Uterus (tissue), 4 donors: ENCODE measurements around the gene EXOSC5. TPM values are rescaled to one million over a fixed set of nuclear protein-coding genes. Genes with fewer than 3 reads are reported as not detected.

Experiments
- DNase-seq, 2 donors: peaks; one replicate each; pipeline ENCODE4 v3.0.0-alpha.2; 2019 to 2020
- H3K27ac ChIP-seq, 2 donors: fragments of 200-600 bp; sonication (generic); 1 replicate in 1 of 2; 2 replicates in 1 of 2; pipeline ENCODE4 v1.5.1; 2016 to 2018
- H3K27me3 ChIP-seq, 2 donors: fragments of 200-600 bp; sonication (generic); one replicate each; pipeline ENCODE4 v1.5.1; 2018 to 2019; ENCODE audit warnings: control low read depth in 1 of 2
- H3K36me3 ChIP-seq, 2 donors: fragments of 200-600 bp; sonication (generic); one replicate each; pipeline ENCODE4 v1.5.1; 2019; ENCODE audit warnings: control low read depth in 1 of 2
- H3K4me1 ChIP-seq, 2 donors: fragments of 200-600 bp; sonication (generic); one replicate each; pipeline ENCODE4 v1.5.1; 2018 to 2019; ENCODE audit warnings: control low read depth in 1 of 2
- H3K4me3 ChIP-seq, 2 donors: fragments of 200-600 bp; sonication (generic); 1 replicate in 1 of 2; 2 replicates in 1 of 2; pipeline ENCODE4 v1.5.1; 2018 to 2019; ENCODE audit warnings: mild to moderate bottlenecking in 1 of 2
- H3K9me3 ChIP-seq, 2 donors: fragments of 200-600 bp; sonication (generic); one replicate each; pipeline ENCODE4 v1.5.1; 2019; ENCODE audit warnings: control low read depth in 1 of 2
- POLR2A ChIP-seq, 2 donors: fragments of 450-650 bp; IDR thresholded peaks; one replicate each; pipeline ENCODE4 v1.6.1; 2016; ENCODE audit warnings: antibody characterized with exemption in 2 of 2, mild to moderate bottlenecking in 1 of 2, moderate library complexity in 1 of 2
- intact Hi-C: fragments of 100-400 bp; cut with DNase I; formaldehyde crosslinking; loops from one replicate; pipeline ENCODE4 v1.15.1; 2023; ENCODE audit warnings: low total_unique reads
- total RNA-seq, 4 donors: library from RNA; depleted of rRNA in 3 of 4; stranded (reverse); fragments of >200 nt in 3 of 4; gene quantifications; one replicate each; pipeline versions ENCODE4 v1.1.0 to v1.2.4, GENCODE V29; 2014 to 2023
- TF ChIP-seq, protein P1 (sequence below), 4 experiments: fragments of 200-600 bp in 2 of 4; fragments of 450-650 bp in 2 of 4; sonication (generic) in 2 of 4; IDR thresholded peaks; one replicate each; pipeline ENCODE4 v1.5.1; 2016 to 2019; ENCODE audit warnings: antibody characterized with exemption in 4 of 4, mild to moderate bottlenecking in 2 of 4, moderate library complexity in 1 of 4
- donor health status: DM: yes; HTN: yes; CAD: no.

EXOSC5 gene
- total RNA-seq, 4 donors from 2014 or later: 1.5 to 11.4 (median 4.5) TPM

DNA sequence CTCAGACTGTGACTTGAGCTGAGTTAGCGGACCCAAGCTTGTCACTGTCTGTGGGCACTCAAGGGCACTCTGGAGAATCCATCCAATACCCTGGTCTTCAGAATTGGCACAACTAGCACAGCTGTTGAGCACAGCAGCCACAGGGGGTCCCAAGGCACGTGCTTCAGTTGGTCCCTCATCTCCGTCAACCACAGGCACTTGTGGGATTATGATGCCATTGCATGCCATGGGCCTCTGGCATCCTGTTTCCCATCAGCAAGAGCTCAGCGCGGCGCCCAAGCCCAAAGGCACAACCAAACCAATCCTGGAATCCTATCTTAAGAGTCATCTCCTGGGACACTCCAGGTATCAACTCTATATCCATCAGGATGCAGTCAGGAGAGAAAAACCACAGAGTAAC is 33.8 kb upstream of the EXOSC5 start:
- Histone ChIP-seq H3K4me3 (no peak overlapping the region), H3K36me3 (no peaks in the 10 kb centered on the region), H3K27me3 (no peaks in the 10 kb centered on the region), H3K27ac (no peak overlapping the region), H3K9me3 (no peaks in the 10 kb centered on the region), H3K4me1 (peaks cover 4 to 9% of the 10 kb centered on the region in 2 donors)
- TF ChIP-seq, protein P1, sequence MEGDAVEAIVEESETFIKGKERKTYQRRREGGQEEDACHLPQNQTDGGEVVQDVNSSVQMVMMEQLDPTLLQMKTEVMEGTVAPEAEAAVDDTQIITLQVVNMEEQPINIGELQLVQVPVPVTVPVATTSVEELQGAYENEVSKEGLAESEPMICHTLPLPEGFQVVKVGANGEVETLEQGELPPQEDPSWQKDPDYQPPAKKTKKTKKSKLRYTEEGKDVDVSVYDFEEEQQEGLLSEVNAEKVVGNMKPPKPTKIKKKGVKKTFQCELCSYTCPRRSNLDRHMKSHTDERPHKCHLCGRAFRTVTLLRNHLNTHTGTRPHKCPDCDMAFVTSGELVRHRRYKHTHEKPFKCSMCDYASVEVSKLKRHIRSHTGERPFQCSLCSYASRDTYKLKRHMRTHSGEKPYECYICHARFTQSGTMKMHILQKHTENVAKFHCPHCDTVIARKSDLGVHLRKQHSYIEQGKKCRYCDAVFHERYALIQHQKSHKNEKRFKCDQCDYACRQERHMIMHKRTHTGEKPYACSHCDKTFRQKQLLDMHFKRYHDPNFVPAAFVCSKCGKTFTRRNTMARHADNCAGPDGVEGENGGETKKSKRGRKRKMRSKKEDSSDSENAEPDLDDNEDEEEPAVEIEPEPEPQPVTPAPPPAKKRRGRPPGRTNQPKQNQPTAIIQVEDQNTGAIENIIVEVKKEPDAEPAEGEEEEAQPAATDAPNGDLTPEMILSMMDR (IDR thresholded peaks at IDR 0.05): no peak
- no peak for TF ChIP-seq POLR2A (IDR thresholded peaks at IDR 0.05)
- DNase-seq: no peak
- intact Hi-C loops: no loop called here

DNA sequence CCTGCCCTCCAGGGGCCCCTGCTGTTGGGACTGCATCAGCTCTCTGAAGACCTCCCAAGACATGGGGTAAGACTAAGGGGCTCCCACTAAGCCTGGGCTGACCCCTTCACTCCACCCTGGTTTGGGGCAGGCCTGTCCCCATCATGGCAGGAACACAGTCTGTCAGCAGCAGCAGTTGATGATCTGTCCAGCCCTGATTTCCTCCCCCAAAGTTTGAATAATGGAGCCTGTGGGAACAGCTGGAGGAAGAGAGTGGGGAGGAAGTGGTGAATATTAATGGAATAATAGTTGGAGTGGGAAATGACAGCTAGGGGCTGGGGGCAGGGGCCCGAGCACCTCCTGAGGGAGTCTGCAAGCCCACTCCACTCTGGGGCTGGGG is 31.3 kb upstream of the EXOSC5 start:
- DNase-seq: no peak
- H3K36me3 ChIP-seq: no peaks in the 10 kb centered on the region
- H3K4me1 ChIP-seq: peaks cover 4 to 9% of the 10 kb centered on the region in 2 donors
- H3K4me3 ChIP-seq: peak overlapping the region in 1 of 2 donors; percentile 42
- no peaks in the 10 kb centered on the region for H3K27me3 ChIP-seq
- peak overlapping the region; percentile 86 to 87 for H3K27ac ChIP-seq
- no peaks in the 10 kb centered on the region for H3K9me3 ChIP-seq
- TF ChIP-seq, protein P1 (IDR thresholded peaks at IDR 0.05): no peak
- intact Hi-C loops: no loop called here

DNA sequence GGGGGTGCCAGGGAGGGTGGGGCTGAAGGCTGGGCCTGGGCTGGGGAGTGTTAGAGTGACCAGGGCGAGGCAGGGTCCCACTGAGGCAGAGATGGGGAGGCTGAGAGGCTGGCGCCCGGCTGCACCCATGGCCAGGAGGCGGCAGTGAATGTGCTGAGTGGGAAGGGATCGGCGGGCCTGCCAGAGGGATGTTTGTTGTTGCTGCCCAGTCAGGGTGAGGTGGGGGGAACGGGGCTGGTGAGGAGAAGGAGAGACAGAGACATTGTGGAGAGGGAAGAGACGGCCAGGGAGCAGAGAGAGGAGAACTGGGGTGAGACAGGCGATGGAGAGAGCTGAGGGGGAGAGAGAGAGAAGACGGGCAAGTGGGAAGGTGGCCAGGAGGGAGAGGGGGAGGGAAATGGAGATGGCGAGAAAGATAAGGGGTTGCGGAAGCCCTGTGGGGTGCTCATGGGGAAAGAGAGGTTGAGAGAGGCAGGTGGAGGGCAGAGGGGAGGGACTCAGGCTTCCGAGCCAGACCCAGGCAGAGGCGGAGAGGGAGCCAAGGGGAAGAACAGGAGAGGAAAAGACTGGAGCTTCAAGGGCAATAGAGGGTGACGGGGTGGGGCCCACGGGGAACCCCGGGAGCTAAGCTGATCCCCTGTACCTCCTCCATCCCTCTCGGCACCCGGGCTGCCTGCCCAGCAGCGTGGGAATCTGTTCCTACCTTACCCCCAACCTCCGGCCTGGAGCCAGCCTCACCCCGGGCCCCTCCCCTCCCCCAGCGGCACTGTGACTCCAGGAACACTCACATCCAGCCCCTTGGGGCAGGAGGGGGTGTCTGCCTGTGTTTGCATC is 30.7 kb upstream of the EXOSC5 start:
- Histone ChIP-seq H3K27me3 (no peaks in the 10 kb centered on the region), H3K4me1 (peaks cover 4 to 9% of the 10 kb centered on the region in 2 donors)
- peak; percentile 32 to 54 for DNase-seq

DNA sequence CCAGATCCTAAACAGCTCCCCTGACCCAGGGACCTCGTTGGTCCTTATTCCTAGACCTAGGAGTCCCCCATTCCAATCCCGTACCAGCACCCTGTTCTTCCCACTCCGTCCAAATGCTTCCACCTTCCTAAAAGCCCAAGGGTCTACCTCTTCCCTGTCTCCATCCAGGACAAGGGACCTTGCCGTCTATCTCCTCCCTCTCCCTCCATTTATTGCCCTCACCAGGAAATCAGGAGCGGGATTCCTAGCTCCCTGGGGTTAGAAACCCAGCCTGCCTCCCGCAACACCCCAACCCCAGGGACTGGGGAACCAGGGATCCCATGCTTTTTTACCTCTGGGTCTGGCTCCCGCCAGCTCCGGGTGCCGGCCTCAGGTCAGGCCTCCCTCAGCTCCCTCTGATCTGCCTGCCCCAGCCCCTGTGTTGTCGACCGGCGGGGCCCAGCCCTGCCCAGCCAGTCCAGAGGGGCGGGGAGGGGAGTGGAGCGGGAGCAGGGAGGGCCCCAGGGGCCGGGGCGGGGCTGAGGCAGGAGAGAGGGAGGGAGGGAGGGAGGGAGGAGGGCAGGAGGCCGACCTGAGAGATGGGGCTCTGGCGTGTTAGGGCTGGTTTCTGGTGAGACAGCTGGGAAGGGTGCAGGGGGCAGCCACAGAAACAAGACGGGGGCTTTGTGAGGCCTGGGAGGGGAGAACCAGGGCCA is 29.9 kb upstream of the EXOSC5 start, which contains the start of gene B3GNT8:
Gene B3GNT8 (minus strand): TSS at position 423 of the 695 bp plus-strand sequence. CDS start 596 bp downstream, outside the sequence.
- H3K36me3 ChIP-seq: no peaks in the 10 kb centered on the region

More for the DNA sequence above, 30.7 kb upstream of the EXOSC5 start:
- TF ChIP-seq, protein P1 (IDR thresholded peaks at IDR 0.05): no peak
- no peak for TF ChIP-seq POLR2A (IDR thresholded peaks at IDR 0.05)
- Histone ChIP-seq H3K27ac (peak overlapping the region; percentile 86 to 87), H3K36me3 (no peaks in the 10 kb centered on the region), H3K4me3 (peak overlapping the region; percentile 42 to 44), H3K9me3 (no peaks in the 10 kb centered on the region)
- intact Hi-C loops: no loop called here

More for the DNA sequence above, 29.9 kb upstream of the EXOSC5 start, which contains the start of gene B3GNT8:
- peak within 1 kb of the TSS; percentile 42 to 44 for H3K4me3 ChIP-seq
- intact Hi-C loops: no loop called here
- H3K27me3 ChIP-seq: no peaks in the 10 kb centered on the region
- peak; percentile 79 to 84 for DNase-seq
- TF ChIP-seq, protein P1 (IDR thresholded peaks at IDR 0.05): no peak
- TF ChIP-seq POLR2A (IDR thresholded peaks at IDR 0.05): peak in 1 of 2 donors; percentile 44
- H3K9me3 ChIP-seq: no peaks in the 10 kb centered on the region
- peaks cover 4 to 9% of the 10 kb centered on the region in 2 donors for H3K4me1 ChIP-seq
- peak within 1 kb of the TSS; percentile 86 to 87 for H3K27ac ChIP-seq
